ENCODE measurements around the gene LRR1. TPM values are rescaled to one million over a fixed set of nuclear protein-coding genes. Genes with fewer than 3 reads are reported as not detected.

LRR1 gene, protein sequence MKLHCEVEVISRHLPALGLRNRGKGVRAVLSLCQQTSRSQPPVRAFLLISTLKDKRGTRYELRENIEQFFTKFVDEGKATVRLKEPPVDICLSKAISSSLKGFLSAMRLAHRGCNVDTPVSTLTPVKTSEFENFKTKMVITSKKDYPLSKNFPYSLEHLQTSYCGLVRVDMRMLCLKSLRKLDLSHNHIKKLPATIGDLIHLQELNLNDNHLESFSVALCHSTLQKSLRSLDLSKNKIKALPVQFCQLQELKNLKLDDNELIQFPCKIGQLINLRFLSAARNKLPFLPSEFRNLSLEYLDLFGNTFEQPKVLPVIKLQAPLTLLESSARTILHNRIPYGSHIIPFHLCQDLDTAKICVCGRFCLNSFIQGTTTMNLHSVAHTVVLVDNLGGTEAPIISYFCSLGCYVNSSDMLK
- total RNA-seq (1 to 10 TPM; 2.4 to 6.4 (median 4.7) TPM), polyA plus RNA-seq (1 to 10 TPM; 4.5 to 7.2 (median 5.6) TPM)
- long read RNA-seq, donor 1, partial matches to known transcripts, result 1 of 1 reads
- long read RNA-seq, donor 1, other reads (novel, unspliced or antisense), result 0 of 1 reads
- long read RNA-seq, donor 2, partial matches to known transcripts, result 0 of 3 reads
- long read RNA-seq, donor 2, other reads (novel, unspliced or antisense), result 2 of 3 reads

- Histone ChIP-seq H3K27ac (peak within 1 kb of the TSS; percentile 97), H3K27me3 (ENCODE audit: insufficient read depth in 3 of 3, low read length in 2 of 3) (no peaks in the 10 kb centered on the region), H3K4me1 (no peaks in the 10 kb centered on the region), H3K4me3 (peak within 1 kb of the TSS; percentile 80), H3K9me3 (no peaks in the 10 kb centered on the region), H3K36me3 (ENCODE audit: insufficient read depth in 1 of 2, low read depth in 1 of 2) (no peaks in the 10 kb centered on the region)
- ATAC-seq (peak; percentile 90 to 95 (median 91)), DNase-seq (peak; percentile 86 to 93)
- WGBS, 3 donors, result 0 to 1% (median 0%) methylated on average over 74 to 77 of the region's 77 CpGs
- intact Hi-C loops (cut with DNase I), result no loop called here
- TF ChIP-seq, protein P1, sequence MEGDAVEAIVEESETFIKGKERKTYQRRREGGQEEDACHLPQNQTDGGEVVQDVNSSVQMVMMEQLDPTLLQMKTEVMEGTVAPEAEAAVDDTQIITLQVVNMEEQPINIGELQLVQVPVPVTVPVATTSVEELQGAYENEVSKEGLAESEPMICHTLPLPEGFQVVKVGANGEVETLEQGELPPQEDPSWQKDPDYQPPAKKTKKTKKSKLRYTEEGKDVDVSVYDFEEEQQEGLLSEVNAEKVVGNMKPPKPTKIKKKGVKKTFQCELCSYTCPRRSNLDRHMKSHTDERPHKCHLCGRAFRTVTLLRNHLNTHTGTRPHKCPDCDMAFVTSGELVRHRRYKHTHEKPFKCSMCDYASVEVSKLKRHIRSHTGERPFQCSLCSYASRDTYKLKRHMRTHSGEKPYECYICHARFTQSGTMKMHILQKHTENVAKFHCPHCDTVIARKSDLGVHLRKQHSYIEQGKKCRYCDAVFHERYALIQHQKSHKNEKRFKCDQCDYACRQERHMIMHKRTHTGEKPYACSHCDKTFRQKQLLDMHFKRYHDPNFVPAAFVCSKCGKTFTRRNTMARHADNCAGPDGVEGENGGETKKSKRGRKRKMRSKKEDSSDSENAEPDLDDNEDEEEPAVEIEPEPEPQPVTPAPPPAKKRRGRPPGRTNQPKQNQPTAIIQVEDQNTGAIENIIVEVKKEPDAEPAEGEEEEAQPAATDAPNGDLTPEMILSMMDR (IDR thresholded peaks at IDR 0.05), result no peak
These were observed at the start of gene LRR1 for GRCh38 chr14:49598485-49599300. Gene LRR1 (plus strand): TSS chr14:49598940. CDS start chr14:49599021, 81 bp downstream.

DNA sequence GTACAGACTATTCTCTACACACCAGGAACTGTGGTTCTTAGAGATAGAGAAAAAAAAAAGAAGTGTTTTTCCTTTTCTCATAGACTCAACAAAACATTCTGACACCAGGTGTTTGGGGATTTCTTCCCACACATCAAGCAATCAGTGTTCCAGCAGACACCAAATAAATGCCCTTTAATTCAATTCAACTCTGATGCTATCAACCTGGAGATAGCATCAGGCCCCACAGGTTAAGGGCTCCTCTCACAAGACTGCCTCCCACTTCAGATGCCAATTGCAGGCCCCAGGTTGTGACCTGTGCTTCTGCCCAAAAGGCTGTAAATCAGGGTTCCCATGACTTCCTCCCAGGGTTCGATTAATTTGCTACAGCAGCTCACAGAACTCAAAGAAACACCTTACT lies 49.3 kb upstream of the LRR1 start:
- 69 to 75% (median 70%) methylated on average over 1 of the region's 1 CpG for WGBS, 3 donors

DNA sequence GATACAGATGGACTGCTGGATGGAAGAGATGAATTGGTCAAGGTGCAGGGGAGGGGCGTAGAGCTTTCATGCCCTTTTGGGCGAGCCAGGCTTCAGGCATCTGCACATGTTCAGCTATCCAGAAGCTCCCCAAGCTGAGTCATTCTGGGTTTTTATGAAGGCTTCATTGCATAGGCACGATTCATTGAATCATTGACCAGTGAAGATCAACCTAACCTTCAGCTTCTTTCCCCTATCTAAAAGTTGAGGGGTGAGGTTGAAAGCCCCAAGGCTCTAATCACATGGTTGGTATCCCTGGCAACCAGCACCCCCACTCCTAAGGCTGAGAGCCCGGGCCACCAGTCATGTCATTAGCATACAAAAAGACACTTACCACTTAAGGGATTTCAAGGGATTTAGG lies 48.9 kb upstream of the LRR1 start:
- Histone ChIP-seq H3K9me3 (no peaks in the 10 kb centered on the region), H3K27me3 (ENCODE audit: insufficient read depth in 3 of 3, low read length in 2 of 3) (no peaks in the 10 kb centered on the region), H3K27ac (no peak overlapping the region), H3K4me1 (no peaks in the 10 kb centered on the region), H3K4me3 (no peak overlapping the region), H3K36me3 (ENCODE audit: insufficient read depth in 1 of 2, low read depth in 1 of 2) (no peaks in the 10 kb centered on the region)
- intact Hi-C loops (cut with DNase I), result no loop called here
- TF ChIP-seq, protein P1 (IDR thresholded peaks at IDR 0.05), result no peak
- DNase-seq (no peak), ATAC-seq (no peak)
- WGBS, 3 donors, result 45 to 50% (median 49%) methylated on average over 4 of the region's 4 CpGs

More for the DNA sequence above, 49.3 kb upstream of the LRR1 start:
- no peaks in the 10 kb centered on the region for H3K4me1 ChIP-seq
- TF ChIP-seq, protein P1 (IDR thresholded peaks at IDR 0.05), result no peak
- H3K27ac ChIP-seq, result no peak overlapping the region
- H3K27me3 ChIP-seq (ENCODE audit: insufficient read depth in 3 of 3, low read length in 2 of 3), result no peaks in the 10 kb centered on the region
- no peak overlapping the region for H3K4me3 ChIP-seq
- H3K9me3 ChIP-seq, result no peaks in the 10 kb centered on the region
- ATAC-seq, result no peak
- H3K36me3 ChIP-seq (ENCODE audit: insufficient read depth in 1 of 2, low read depth in 1 of 2), result no peaks in the 10 kb centered on the region
- DNase-seq, result no peak
- intact Hi-C loops (cut with DNase I), result no loop called here

- H3K4me3 ChIP-seq, result no peak overlapping the region
- no peaks in the 10 kb centered on the region for H3K4me1 ChIP-seq
- no peak overlapping the region for H3K27ac ChIP-seq
- WGBS, 3 donors, result 58 to 65% (median 59%) methylated on average over 5 of the region's 5 CpGs
- no peaks in the 10 kb centered on the region for H3K27me3 ChIP-seq (ENCODE audit: insufficient read depth in 3 of 3, low read length in 2 of 3)
- ATAC-seq (no peak), DNase-seq (no peak)
- H3K36me3 ChIP-seq (ENCODE audit: insufficient read depth in 1 of 2, low read depth in 1 of 2), result no peaks in the 10 kb centered on the region
- intact Hi-C loops (cut with DNase I), result no loop called here
- no peaks in the 10 kb centered on the region for H3K9me3 ChIP-seq
- TF ChIP-seq, protein P1 (IDR thresholded peaks at IDR 0.05), result no peak
These were observed 48.2 kb upstream of the LRR1 start for GRCh38 chr14:49550286-49551184.
